ENCODE results near the gene ANP32B.
"Not testable (repeated sequence)": the region's sequence is repeated elsewhere in the genome, so short reads cannot be mapped to it uniquely, and the experiment has no call there.

ANP32B gene

DNA sequence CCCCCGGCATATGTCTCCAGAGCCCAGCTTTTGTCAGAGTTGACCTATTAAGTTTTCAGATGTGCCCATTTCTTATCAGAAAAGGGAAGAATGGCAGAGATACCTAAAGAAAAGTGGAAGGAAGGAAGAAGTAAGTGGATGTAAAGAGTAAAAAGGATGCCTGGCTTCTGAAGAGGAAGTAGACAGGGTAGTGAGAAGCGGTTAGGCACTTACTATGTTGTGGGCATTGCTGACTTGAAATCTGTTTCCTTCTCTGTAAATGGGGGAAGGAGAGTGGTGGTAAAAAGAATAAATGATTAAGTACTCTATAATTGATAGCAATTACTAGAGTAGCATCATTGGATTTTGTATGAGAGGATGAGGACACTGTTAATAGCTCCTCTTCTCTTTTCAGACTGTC, 9.9 kb downstream of the ANP32B start:
- Histone ChIP-seq H3K36me3 (ENCODE audit: insufficient read depth, low read length) (peaks cover 48% of the 10 kb centered on the region), H3K27me3 (ENCODE audit: insufficient read depth, low read length) (no peaks in the 10 kb centered on the region), H3K4me2 (ENCODE audit: low read length) (no peak overlapping the region; the same call in 1 of the 2 replicates), H3K27ac (ENCODE audit: low read depth, low read length, poor library complexity, severe bottlenecking) (no peak overlapping the region), H2AFZ (ENCODE audit: low read length) (no peak overlapping the region), H4K20me1 (ENCODE audit: insufficient read depth, low read length) (0 out of 2 replicates have a peak, but pooled peaks cover 3% of the 10 kb centered on the region), H3K9me3 (ENCODE audit: low read length) (no peaks in the 10 kb centered on the region), H3K9me2 (ENCODE audit: low read depth, low read length) (no peaks in the 10 kb centered on the region), H3K9ac (ENCODE audit: low read length) (no peak overlapping the region), H3K4me1 (ENCODE audit: insufficient read depth, low read length, severe bottlenecking) (peaks cover 61% of the 10 kb centered on the region), H3F3A (ENCODE audit: insufficient read depth, low read length) (no peaks in the 10 kb centered on the region), H3K79me2 (ENCODE audit: insufficient read depth, low read length) (peaks cover 93% of the 10 kb centered on the region), H3K4me3 (ENCODE audit: low read depth, low read length, poor library complexity, severe bottlenecking) (no peak overlapping the region)
- no peak for TF ChIP-seq EZH2 (IDR thresholded peaks at IDR 0.05; ENCODE audit: borderline replicate concordance, low read length)
- TF ChIP-seq, protein P1, sequence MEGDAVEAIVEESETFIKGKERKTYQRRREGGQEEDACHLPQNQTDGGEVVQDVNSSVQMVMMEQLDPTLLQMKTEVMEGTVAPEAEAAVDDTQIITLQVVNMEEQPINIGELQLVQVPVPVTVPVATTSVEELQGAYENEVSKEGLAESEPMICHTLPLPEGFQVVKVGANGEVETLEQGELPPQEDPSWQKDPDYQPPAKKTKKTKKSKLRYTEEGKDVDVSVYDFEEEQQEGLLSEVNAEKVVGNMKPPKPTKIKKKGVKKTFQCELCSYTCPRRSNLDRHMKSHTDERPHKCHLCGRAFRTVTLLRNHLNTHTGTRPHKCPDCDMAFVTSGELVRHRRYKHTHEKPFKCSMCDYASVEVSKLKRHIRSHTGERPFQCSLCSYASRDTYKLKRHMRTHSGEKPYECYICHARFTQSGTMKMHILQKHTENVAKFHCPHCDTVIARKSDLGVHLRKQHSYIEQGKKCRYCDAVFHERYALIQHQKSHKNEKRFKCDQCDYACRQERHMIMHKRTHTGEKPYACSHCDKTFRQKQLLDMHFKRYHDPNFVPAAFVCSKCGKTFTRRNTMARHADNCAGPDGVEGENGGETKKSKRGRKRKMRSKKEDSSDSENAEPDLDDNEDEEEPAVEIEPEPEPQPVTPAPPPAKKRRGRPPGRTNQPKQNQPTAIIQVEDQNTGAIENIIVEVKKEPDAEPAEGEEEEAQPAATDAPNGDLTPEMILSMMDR (IDR thresholded peaks at IDR 0.05; ENCODE audit: low read length): no peak

DNA sequence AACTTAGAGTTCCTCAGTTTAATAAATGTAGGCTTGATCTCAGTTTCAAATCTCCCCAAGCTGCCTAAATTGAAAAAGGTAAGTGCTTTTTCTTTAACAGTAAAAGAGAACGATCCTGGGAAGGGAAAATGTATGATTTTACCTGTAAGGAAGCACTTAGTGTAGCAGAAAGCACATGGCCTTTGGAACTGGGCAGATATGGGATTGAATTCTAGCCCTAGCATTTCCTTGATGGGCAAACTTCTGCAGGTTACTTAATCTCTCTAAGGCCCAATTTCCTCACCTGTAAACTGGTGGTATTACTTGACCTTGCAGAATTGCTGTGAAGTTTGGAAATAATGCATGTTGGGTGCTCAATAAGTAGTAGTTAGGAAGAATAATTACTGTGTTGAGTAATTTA, 11.6 kb downstream of the ANP32B start:
- no peaks in the 10 kb centered on the region for H3K27me3 ChIP-seq (ENCODE audit: insufficient read depth, low read length)
- H3K9me3 ChIP-seq (ENCODE audit: low read length): no peaks in the 10 kb centered on the region
- H3K79me2 ChIP-seq (ENCODE audit: insufficient read depth, low read length): peaks cover 89% of the 10 kb centered on the region
- no peak for TF ChIP-seq EZH2 (IDR thresholded peaks at IDR 0.05; ENCODE audit: borderline replicate concordance, low read length)
- TF ChIP-seq, protein P1 (IDR thresholded peaks at IDR 0.05; ENCODE audit: low read length): no peak
- H4K20me1 ChIP-seq (ENCODE audit: insufficient read depth, low read length): 0 out of 2 replicates have a peak, but pooled peaks cover 3% of the 10 kb centered on the region
- no peak overlapping the region for H2AFZ ChIP-seq (ENCODE audit: low read length)
- peaks cover 45% of the 10 kb centered on the region for H3K4me1 ChIP-seq (ENCODE audit: insufficient read depth, low read length, severe bottlenecking)
- H3F3A ChIP-seq (ENCODE audit: insufficient read depth, low read length): no peaks in the 10 kb centered on the region
- peaks cover 63% of the 10 kb centered on the region for H3K36me3 ChIP-seq (ENCODE audit: insufficient read depth, low read length)
- H3K9me2 ChIP-seq (ENCODE audit: low read depth, low read length): no peaks in the 10 kb centered on the region
- no peak overlapping the region for H3K4me2 ChIP-seq (ENCODE audit: low read length)
- H3K27ac ChIP-seq (ENCODE audit: low read depth, low read length, poor library complexity, severe bottlenecking): no peak overlapping the region
- H3K4me3 ChIP-seq (ENCODE audit: low read depth, low read length, poor library complexity, severe bottlenecking): no peak overlapping the region
- H3K9ac ChIP-seq (ENCODE audit: low read length): no peak overlapping the region

DNA sequence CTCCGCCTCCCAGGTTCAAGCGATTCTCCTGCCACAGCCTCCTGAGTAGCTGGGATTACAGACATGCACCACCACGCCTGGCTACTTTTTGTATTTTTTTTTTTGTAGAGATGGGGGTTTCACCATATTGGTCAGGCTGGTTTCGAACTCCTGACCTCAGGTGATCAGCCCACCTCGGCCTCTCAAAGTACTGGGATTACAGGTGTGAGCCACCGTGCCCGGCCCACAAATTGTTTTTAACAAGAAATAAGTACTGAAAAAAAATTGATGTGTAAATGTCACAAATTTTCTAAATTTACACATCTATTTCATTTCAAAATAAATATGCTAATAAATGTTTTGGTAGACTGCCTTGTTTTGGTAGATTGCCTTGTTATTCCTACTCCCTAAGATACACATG, 13.5 kb downstream of the ANP32B start:
- H3K9me2 ChIP-seq (ENCODE audit: low read depth, low read length); H3K27ac ChIP-seq (ENCODE audit: low read depth, low read length, poor library complexity, severe bottlenecking); H3K27me3 ChIP-seq (ENCODE audit: insufficient read depth, low read length); H3K9ac ChIP-seq (ENCODE audit: low read length); H3K4me3 ChIP-seq (ENCODE audit: low read depth, low read length, poor library complexity, severe bottlenecking); H3F3A ChIP-seq (ENCODE audit: insufficient read depth, low read length); H2AFZ ChIP-seq (ENCODE audit: low read length); H3K4me2 ChIP-seq (ENCODE audit: low read length); H4K20me1 ChIP-seq (ENCODE audit: insufficient read depth, low read length); H3K9me3 ChIP-seq (ENCODE audit: low read length): not testable (repeated sequence)
- H3K79me2 ChIP-seq (ENCODE audit: insufficient read depth, low read length): peaks cover 81% of the 10 kb centered on the region
- H3K36me3 ChIP-seq (ENCODE audit: insufficient read depth, low read length): peaks cover 75% of the 10 kb centered on the region
- peaks cover 26% of the 10 kb centered on the region for H3K4me1 ChIP-seq (ENCODE audit: insufficient read depth, low read length, severe bottlenecking)

Data from OCI-LY1 (cell line).